HG02759 (cell line): ENCODE data around the gene STX2.
"Not testable (repeated sequence)": the region's sequence is repeated elsewhere in the genome, so short reads cannot be mapped to it uniquely, and the experiment has no call there.

Source experiments
- ATAC-seq: cut with Tn5 transposase; IDR thresholded peaks from one replicate; pipeline ENCODE4 v1.9.1; 2021; ENCODE audit warnings: mild to moderate bottlenecking, moderate library complexity; ENCODE audit not compliant: unreplicated experiment

The STX2 gene

DNA sequence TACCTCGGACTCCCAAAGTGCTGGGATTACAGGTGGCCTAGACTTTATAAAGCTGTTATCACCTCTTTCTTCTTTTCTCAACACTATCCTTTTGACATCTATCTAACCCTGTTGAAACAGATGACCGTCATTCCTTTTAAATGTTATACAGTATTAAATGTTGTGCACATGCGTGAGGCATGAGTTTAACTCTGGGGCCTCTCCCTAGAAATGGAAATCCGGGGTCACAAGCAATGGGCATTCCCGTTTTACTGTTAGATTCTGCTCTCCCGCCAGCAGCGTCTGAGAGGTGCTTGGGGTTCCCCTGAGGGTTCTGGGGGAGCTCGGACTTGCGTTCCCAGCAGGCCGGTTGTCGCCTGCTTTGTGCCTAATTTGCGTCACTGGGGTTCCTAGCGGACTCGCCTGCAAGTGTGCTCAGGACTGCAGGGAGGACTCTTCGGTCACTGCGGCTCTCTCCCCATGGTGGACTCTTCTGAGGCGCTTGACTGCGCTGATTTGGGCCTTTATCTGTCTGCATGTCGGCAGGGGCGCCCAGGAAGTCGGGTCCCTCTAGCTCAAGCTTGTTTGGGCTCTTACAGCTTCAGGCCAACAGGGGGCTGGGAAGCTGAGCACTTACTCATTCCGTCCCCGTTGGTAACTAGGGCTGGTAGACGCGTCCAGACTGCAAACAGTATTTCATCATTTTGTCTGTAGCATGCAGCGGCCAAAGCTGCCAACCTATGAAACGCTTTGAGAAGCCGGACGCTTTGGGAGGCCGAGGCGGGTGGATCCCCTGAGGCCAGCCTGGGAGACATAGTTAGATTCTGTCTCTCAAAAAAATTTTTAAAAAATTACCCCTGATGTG is 31.6 kb upstream of the STX2 start:
- ATAC-seq: peak; percentile 45

DNA sequence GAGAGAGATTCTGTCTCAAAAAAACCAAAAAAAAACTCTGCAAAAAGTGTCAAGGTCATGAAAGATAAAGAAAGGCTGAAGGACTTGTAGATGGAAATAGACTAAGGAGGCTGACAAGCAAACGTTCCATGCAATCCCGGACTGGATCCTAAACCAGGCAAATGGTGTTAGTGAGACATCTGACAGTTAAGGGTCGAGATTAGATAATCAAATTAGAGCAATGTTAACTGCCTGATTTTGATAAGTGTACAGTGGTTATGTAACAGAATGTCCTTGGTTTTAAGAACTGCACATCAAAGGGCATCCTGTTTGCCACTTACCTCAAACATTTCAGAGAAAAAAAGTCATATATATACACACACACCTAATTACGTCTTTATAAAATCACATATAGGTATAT is 29.4 kb upstream of the STX2 start:
- ATAC-seq: no peak

DNA sequence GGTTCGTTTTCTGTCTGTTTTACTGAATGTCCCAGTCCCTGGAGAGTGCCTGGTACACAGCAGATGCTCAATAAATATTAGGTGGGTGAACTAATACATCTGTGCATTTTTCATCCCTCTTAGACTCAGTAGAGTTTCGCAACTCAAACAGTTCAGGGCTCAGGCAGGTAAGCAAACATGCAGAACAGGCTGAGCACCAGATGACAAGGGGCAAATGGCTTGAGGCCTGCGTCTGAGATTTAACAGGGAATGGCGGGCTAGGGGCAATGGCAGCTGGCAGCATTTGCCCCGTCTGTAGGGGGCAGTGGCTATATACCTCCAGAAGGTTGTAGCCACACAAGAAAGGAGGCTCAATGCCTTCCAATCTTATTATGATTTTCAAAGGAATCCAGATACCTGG is 24.2 kb upstream of the STX2 start:
- no peak for ATAC-seq

DNA sequence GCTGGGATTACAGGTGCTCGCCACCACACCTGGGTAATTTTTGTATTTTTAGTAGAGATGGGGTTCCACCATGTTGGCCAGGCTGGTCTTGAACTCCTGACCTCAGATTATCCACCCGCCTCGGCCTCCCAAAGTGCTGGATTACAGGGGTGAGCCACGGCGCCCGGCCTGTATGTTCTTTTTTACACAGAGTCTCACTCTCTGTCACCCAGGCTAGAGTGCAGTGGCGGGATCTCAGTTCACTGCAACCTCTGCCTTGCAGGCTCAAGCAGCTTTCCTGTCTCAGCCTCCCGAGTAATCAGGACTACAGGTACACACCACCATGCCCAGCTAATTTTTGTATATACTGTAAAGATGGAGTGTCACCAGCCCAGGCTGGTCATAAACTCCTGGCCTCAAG is 23.7 kb upstream of the STX2 start:
- ATAC-seq: not testable (repeated sequence)

DNA sequence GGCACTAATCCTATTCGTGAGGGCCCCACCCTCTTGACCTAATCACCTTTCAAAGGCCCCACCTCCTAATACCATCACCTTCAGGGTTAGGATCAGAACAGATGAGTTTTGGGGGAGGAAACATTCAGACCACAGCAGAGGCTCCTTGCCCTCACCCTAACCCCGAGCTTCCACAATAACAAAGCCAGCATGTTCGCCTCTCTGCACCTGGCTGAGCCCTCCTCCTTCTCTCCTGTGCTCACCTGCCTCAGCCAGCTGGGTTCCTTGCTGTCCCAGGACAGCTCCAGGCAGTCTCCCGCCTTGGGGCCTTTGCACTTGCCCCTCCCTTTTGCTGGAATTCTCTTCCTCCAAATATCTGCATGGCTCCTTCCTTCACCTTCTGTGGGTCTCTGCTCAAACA is 23.1 kb upstream of the STX2 start:
- ATAC-seq: no peak

DNA sequence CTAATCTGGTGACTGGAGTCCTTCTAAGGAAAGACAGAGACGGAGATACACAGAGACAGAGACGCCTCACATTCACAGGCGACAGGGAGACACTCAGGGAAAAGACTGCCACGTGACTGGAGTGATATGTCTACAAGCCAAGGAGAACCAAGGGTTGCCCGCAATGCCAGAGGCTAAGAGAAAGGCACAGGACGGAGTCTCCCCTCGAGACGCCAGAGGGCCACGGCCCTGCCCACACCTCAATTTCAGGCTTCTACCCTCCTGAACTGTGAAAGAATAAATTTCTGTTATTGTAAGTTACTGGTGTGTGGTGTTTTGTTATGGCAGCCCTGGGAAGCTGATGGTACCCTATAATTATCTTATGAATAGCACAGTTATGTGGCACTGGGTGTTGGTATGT is 21.3 kb upstream of the STX2 start:
- no peak for ATAC-seq

DNA sequence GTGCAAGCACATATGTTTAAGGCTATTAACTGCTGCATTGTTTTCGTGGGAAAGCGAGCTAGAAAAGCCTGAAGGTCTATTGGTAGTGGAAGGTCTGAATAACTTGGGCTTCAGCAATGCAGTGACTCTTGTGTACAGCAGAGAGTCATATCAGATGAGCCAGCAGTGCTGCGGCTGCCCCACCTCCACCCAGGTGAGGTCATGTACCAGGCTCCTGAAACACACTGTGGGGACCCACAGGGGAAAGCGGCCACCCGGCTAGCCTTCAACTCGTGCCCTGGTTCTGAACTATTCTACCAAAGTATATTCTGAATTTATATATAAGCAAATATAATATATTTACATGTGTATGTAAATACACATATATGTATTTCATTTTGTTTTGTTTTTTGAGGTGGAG is 20.1 kb upstream of the STX2 start:
- no peak for ATAC-seq

DNA sequence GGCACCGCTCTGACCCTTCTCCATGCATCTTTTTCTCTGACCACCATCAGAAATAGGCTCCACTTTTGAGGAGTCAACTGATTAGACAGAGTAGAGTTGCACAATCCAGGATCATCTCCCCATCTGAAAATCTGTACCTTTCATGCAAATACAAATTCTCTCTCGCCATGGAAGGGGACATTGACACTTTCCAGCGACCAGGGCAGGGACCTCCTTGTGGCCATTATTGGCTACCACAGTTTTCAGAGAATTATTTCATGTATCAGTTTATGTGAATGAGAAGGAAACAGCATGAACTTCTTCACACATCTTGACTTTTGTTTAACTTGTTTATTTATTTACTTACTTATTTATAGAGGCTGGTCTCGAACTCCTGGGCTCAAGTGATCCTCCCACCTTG is 19.0 kb upstream of the STX2 start:
- no peak for ATAC-seq

DNA sequence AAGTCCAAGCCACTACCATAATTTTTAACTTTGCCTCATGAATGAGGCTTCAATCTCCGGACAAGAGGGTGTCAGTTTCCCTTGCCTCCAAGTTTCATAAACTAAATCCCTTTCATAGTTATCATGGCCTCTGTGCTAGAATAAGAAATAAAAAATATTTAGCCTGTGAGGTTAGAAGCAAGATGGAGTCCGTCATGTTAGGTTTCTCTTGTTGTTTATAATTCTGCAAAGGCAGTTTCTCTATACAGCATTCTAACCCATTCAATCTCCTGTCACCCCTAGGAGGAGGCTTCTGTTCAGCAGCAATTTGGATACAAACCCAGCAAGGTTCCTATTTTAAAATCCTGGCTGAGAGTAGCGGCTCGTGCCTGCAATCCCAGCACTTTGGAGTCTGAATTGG is 17.0 kb upstream of the STX2 start:
- no peak for ATAC-seq

DNA sequence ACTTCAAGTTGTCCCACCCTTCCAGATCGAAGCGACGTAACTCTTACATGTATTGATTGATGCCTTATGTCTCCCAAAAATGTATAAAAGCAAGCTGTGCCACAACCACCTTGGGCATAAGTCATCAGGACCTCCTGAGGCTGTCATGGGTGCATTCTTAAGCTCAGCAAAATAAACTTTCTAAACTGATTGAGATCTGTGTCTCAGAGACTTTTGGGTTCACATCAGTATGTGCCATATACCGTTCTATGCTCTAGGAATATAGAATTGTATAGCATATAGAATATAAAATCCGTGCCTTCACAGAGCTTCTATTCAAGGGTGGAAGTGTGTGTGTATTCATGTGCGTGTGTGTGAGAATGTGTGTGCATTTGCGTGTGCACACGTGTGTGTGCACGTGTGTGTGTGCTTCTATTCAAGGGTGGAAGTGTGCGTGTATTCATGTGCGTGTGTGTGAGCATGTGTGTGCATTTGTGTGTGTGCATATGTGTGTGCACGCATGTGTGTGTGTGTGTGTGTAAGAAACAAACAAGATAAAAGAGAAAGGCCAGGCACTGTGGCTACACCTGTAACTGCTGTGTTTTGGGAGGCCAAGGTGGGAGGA is 11.5 kb upstream of the STX2 start:
- no peak for ATAC-seq

DNA sequence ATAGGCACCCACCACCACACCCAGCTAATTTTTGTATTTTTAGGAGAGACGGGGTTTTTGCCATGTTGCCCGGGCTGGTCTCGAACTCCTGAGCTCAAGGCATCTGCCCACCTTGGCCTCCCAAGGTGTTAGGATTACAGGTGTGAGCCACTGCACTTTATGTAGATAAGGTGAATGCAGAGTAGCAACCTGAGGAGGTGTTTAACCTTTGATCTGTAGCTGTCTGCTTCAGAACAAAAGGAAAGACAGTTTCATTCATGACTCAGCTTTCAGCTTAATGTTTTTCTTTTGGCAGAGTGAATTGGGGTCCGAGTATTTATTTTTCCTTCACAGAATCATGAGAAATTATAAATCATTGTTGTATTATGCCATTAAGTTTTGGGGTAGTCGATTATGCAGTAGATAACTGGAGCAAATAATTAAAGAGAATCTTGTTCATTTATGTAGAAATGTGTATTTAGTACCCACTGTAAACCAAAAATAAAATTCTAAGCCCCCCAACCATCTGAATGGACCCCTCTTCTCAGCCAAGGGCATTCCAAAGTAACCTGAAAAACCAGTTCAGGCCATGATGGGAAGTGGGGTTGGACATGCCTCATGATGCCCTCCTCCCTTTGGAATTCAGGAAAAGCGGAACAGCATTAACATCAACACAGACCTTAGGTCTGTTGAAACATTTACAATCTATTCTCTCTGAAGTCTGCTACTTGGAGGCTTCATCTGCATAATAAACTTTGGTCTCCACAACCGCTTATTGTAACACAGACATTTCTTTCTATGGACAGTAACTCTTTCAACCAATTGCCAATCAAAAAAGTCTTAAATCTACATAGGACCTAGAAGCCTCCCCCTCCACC is 10.7 kb upstream of the STX2 start:
- no peak for ATAC-seq

DNA sequence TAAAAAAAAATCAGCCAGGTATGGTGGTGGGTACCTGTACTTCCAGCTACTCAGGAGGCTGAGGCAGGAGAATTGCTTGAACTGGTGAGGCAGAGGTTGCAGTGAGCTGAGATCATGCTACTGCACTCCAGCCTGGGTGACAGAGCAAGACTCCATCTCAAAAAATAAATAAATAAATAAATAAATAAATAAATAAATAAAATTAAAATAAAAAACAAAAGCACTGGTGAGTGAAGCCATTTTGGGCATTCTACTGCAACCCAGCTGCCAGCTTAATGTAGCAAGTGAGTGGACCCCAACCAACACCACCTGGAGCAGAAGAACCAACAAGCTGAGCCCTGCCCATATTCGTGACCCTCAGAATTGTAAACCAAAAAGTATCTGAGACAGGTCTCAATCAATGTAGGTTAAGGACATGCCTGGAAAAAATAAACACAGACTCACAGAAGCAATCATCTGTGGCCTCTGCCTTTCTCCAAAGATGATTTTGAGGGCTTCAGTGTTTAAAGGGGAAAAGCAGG is 9.8 kb upstream of the STX2 start:
- ATAC-seq: not testable (repeated sequence)

DNA sequence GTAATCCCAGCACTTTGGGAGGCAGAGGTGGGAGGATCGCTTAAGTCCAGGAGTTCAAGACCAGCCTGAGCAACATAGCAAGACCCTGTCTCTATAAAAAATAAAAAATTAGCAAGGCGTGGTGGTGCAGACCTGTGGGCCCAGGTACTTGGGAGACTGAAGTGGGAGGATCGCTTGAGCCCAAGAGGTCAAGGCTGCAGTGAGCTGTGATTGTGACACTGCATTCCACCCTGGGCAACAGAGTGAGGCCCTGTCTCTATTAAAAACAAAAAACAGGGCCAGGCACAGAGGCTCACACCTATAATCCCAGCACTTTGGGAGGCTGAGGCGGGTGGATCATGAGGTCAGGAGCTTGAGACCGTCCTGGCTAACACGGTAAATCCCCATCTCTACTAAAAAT is 9.1 kb upstream of the STX2 start:
- not testable (repeated sequence) for ATAC-seq

DNA sequence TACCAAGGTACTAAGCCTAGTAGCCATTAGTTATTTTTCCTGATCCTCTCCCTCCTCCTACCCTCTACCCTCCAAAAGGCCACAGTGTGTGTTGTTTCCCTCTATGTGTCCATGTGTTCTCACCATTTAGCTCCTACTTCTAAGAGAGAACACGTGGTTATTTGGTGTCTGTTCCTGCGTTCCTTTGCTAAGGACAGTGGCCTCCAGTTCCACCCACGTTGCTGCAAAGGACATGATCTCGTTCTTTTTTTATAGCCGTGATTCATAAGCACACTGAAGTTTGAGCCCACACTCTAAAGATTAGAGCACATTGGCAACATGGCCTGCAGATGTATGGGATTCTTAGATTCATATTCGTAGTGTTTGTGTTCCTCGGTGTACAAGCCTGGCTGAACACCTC is 8.1 kb upstream of the STX2 start:
- no peak for ATAC-seq

DNA sequence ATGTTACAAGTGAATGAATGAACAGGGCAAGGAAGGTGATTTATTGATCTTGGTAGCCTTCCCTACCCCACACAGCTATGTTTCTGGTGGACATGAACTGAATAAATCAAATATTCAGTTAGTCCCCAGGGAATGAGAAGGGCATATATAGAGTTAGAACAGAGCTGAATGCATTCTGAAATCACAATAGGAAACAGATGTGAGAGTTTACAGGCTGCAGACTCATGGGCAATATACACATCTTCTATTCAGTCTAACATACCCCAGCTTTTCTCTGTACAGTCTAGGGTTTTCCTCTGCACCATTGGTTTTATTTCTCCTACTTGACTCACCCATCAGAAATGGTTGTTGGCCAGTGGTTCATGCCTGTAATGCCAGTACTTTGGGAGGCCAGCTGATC is 7.3 kb upstream of the STX2 start:
- ATAC-seq: no peak

DNA sequence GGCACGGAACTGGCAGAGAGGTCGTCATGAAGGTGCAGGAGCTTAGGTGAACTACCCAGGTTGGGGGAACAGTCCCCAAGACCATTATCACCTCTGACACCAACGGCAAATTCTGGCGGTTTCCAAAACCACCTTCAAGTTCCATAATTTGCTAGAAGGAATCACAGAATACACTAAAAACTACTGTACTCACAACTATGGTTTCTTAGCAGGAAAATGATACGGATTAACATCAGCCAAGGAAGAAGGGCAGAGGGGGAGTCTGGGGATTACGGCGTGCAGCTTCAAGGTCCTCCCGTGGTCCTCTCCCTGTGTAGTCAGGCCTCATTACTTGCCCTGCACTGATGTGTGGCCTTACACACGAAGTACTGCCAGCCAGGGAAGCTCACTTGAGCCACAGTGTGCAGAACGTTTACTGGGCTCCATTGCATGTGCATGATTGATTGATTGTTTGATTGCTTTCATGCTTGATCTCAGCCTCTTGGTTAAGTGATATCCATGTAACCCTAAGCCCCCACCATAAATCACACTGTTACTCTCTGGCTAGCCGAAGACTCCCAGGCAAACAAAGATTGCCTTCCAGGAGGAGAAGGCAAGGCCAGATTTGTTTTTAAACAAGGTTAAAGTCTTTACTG is 837 bp upstream of the STX2 start:
- ATAC-seq: no peak

DNA sequence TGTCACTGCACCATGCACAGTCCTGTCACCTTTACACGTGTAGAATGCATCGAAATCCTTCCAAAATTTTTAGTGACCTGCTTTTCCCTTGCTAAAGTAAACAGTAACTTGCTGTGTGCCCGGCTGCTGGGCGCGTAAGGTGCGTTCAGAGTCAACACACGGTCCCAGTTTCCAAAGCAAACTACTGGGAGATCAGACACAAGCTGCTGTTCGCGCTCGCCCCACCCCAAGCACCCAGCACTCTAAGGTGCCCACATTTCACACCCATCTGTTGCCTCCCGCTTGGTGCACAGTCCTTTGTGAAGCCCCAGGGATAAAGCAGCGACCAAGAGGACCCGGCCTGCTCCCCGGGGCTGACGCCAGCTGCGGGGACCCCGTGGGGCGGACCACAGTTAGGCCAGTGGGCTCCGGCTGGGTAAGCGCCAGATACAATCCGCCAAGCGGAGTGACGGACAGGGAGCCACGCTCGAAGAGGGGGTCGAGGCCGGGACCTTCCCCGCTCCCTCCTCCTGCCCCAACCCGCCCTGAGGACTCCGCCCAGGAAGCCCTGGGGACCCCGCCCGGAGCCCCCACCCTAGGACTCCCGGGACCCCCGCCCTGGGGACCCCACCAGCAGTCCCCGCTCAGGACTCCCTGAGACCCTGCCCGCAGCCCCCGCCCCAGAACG is 633 bp downstream of the STX2 start:
- peak; percentile 32 for ATAC-seq

DNA sequence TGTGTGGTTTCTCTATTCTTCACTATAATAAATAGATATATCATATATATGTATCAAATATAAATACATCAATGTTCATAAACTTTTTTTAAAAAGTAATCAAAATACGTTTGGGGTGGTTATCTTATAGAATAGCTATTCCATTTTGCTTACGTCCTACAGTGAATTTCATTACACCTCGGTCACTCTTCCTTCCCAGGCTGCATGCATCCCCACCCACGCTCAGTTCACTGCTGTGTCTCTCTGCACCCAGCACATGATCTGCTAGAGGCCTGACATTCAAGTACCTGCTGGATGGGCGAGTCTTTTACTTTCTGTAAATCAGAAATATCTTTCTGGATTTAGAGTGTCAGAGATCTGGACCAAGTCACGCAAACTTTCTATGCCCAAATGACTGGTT is 3.6 kb downstream of the STX2 start:
- ATAC-seq: no peak

DNA sequence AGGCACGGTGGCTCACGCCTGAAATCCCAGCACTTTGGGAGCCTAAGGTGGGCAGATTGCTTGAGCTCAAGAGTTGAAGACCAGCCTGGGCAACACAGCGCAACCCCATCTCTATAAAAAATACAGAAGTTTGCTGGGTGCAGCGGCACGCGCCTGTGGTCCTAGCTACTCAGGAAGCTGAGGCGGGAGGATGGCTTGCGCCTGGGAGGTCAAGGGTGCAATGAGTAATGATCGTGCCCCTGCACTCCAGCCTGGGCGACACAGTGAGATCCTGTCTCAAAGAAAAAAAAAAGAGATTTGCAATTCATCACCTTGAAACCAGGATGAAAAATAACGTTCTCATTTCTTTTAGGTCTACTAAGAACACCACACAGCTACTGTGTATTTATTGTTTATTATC is 4.0 kb downstream of the STX2 start:
- ATAC-seq: no peak

DNA sequence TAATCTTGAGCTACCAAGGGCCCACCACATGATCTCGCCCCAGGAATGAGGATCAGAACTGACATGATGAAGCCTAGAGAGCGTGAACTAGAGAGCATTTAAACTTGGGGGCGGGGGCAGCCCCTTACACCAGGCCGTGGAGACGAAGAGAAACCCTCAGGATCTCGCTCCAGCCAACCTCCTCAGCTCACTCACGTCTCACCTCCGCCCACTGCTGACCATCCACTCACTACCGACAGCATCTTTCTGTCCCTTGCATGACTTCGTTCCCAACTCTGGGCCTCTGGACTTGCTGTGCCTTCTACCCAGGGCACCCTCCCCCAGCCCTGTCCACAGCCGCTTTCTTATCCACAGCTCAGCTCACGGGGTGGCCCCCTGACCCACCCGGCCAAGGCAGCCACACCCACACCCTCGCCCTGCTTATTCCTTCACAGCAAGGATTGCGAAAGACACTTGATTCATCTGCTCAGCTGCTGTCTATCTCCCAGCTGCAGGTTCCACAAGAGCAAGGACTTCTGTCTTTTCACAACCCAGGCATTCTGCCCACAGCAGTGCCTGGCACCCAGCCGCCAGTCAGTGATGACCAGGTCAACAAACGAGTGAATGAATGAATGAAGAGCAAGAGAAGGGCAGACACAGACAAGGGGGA is 6.4 kb downstream of the STX2 start:
- ATAC-seq: no peak
